Thymus (tissue), 11 donors: Measurements from ENCODE around the gene PPP1R14B. TPM values are rescaled to one million over a fixed set of nuclear protein-coding genes. Genes with fewer than 3 reads are reported as not detected.
A peak's percentile ranks its signal among the peaks of the same experiment; 100 is the strongest.

ENCODE experiments used
- DNase-seq, 9 donors: peaks; one replicate each; pipeline ENCODE4 v3.0.0-alpha.2; 2013; ENCODE audit warnings: low spot score in 9 of 9, low read depth in 6 of 9, missing footprints in 1 of 9
- H3K27ac ChIP-seq, 2 donors: one replicate each; pipeline ENCODE4 v1.5.1; 2013; ENCODE audit warnings: control low read depth in 1 of 2, low read depth in 1 of 2, low read length in 1 of 2, mild to moderate bottlenecking in 1 of 2, moderate library complexity in 1 of 2
- H3K27me3 ChIP-seq, 2 donors: one replicate each; pipeline ENCODE4 v1.5.1; 2013; ENCODE audit warnings: low read length in 1 of 2; ENCODE audit not compliant: control insufficient read depth in 2 of 2, insufficient read depth in 1 of 2
- H3K36me3 ChIP-seq, 2 donors: one replicate each; pipeline ENCODE4 v1.5.1; 2013; ENCODE audit warnings: low read length in 1 of 2, mild to moderate bottlenecking in 1 of 2, moderate library complexity in 1 of 2; ENCODE audit not compliant: control insufficient read depth in 2 of 2, insufficient read depth in 2 of 2
- H3K4me1 ChIP-seq, 2 donors: one replicate each; pipeline ENCODE4 v1.5.1; 2013; ENCODE audit warnings: low read length in 2 of 2; ENCODE audit not compliant: control insufficient read depth in 2 of 2, insufficient read depth in 2 of 2
- H3K4me3 ChIP-seq, 2 donors: one replicate each; pipeline ENCODE4 v1.5.1; 2013; ENCODE audit warnings: low read length in 2 of 2, control low read depth in 1 of 2, mild to moderate bottlenecking in 1 of 2
- H3K9me3 ChIP-seq, 2 donors: one replicate each; pipeline ENCODE4 v1.5.1; 2013; ENCODE audit warnings: low read length in 1 of 2, mild to moderate bottlenecking in 1 of 2; ENCODE audit not compliant: control insufficient read depth in 2 of 2, insufficient read depth in 1 of 2
- WGBS: extraction: QIAGEN DNeasy Blood & Tissue Kit; methylation state at CpG from one replicate; pipeline ENCODE4 v1.1.7; 2013; 5-methylcytosine and 5-hydroxymethylcytosine counted together
- polyA plus RNA-seq: library from polyadenylated mRNA; stranded (reverse); fragments of 200-250 nt; gene quantifications from one replicate; pipeline ENCODE4 v1.2.3, GENCODE V29; 2013
- total RNA-seq: library from RNA; stranded (reverse); fragments of 120-200 nt; gene quantifications from one replicate; pipeline ENCODE4 v1.2.4, GENCODE V29; 2013
- donor health status: healthy.

The PPP1R14B gene
- total and polyA plus RNA-seq, 2 donors = 105 to 106 TPM

DNA sequence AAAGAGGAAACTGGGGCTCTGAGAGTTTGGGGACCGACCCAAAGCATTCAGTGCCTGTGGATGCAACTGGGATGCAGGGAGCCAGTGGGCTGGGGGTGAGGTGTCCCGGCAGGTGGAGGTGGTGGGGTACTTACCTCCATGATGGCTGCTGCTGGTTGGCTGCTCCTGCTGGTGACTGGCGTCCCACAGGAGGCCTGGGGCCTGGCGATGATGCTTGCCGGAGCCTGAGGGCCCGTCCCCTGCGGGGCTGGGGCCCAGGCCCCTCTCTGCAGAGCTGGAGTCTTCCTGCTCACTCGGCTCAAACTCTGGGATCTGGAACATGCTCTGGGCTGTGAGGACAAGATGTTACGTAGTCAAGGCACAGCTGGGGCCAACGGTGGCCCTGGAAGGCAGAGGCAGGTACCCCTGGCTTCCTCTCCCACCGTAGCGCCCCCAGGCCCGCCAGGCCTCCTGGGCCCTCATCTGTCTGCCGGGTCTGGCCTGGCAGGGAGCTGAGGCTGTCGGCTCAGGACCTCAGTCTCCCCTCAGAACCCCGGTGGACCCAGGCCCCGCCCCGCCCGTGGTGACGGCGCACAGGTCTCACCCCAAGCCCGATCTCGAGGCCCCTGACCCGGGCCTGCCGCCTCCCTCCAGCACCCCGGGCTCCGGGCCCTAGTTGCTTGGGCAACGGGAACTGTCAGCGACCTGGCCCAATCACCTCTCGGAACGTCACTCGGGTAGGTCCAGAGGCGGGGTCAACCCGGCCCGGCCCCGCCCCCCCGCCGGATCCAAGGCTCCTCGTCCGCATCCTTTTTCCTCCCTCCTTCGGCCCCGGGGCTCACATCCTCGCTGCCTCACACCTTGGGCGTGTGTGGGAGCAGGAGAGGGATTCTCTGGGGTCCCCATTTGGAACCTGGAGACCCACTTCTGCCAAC, 37.6 kb upstream of the PPP1R14B start, which contains the start of gene BAD:
BAD (minus strand) TSS at position 618 of the 914 bp plus-strand sequence; CDS start at position 321, 297 bp downstream.
- Histone ChIP-seq H3K4me3 (peak within 1 kb of the TSS; percentile 69 to 73), H3K9me3 (peaks cover 0 to 7% of the 10 kb centered on the region in 2 donors), H3K27me3 (peaks cover 0 to 5% of the 10 kb centered on the region in 2 donors), H3K36me3 (peaks cover 16 to 21% of the 10 kb centered on the region in 2 donors), H3K4me1 (peaks cover 14 to 24% of the 10 kb centered on the region in 2 donors), H3K27ac (peak within 1 kb of the TSS; percentile 81 to 96)
- peak; percentile 78 to 95 (median 87) for DNase-seq
- WGBS = 6% methylated on average over 44 of the region's 44 CpGs

DNA sequence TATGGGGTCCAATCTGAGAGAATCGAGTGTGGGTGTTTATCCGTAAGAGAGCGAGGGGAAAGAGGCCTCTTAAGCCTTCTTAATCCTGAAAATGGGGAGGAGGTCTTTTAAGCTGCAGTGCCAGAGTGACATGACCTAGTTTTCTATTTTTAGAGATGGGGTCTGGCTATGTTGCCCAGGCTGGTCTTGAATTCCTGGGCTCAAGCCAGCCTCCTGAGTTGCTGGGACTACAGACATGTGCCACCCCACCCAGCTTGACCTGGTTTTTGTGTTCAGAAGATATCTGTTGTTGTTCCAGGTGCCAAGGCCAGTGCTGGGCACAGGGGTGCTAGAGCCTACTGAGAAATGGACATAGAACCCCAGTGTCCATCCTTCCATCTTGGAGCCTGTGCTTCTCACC, 36.3 kb upstream of the PPP1R14B start:
- Histone ChIP-seq H3K9me3 (peaks cover 0 to 7% of the 10 kb centered on the region in 2 donors), H3K36me3 (peaks cover 25 to 29% of the 10 kb centered on the region in 2 donors), H3K27me3 (no peaks in the 10 kb centered on the region), H3K4me3 (no peak overlapping the region), H3K27ac (no peak overlapping the region), H3K4me1 (peaks cover 14 to 24% of the 10 kb centered on the region in 2 donors)
- WGBS = 98% methylated on average over 3 of the region's 3 CpGs
- no peak for DNase-seq

DNA sequence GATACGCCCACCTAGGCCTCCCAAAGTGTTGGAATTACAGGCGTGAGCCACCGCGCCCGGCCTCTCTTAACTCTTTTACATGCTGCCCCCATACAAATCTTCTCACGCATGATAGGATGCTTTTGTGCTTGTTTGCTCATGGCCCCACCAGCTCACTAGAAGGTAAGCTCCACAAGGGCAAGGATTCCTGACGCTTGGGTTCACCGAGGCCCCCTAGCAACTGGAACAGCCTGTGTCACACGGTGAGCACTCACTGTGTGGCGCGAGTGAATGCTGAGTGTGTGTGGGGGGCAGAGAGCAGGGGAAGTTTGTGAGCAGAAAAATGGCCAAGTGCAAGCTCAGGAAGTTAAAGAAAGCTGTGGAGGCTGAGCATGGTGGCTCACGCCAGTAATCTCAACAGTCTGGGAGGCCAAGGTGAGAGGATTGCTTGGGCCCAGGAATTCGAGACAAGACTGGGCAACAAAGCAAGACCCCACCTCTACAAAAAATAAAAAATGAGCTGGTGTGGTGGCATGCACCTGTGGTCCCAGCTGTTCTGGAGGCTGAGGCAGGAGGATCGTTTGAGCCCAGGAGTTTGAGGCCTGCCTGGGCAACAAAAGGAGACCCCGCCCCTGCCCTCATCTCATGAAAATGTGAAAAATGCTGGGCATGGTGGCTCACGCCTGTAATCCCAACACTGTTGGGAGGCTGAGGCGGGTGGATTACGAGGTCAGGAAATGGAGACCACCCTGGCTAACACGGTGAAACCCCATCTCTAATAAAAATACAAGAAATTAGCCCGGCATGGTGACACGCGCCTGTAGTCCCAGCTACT, 35.4 kb upstream of the PPP1R14B start:
- 98% methylated on average over 22 of the region's 22 CpGs for WGBS
- Histone ChIP-seq H3K4me3 (no peak overlapping the region), H3K4me1 (peaks cover 14 to 24% of the 10 kb centered on the region in 2 donors), H3K9me3 (peaks cover 0 to 7% of the 10 kb centered on the region in 2 donors), H3K27ac (no peak overlapping the region), H3K27me3 (no peaks in the 10 kb centered on the region), H3K36me3 (peaks cover 27 to 34% of the 10 kb centered on the region in 2 donors)
- no peak for DNase-seq

DNA sequence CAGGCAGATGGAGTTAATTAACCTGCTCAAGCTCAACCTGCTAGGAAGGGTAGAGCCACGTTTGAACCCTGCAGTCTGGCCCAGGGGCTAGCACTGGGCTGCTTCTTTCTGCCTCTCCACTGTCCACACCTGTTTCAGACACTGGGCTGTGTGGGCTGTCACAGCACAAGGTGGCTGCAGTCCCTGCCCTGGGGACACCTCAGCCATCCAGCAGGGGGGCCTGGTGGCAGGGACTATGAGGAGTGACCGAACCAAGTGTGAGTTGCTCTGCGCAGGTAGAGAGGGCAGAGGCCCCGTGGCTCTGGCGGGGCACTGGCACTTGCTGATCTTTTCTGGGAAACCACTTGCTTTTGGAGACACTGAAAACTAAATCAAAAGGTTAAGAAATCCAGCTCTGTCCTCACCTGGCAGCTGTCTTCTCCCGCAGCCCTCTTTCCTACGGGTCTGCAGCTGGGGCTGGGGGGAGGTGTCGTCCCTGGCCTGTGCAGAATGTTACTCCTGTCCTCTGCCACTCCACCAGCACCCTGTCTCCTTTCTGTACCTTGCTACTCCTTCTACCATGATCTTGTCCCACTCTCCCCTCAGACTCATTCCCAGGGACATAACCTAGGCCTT, 31.9 kb upstream of the PPP1R14B start:
- H3K4me1 ChIP-seq = peaks cover 2 to 6% of the 10 kb centered on the region in 2 donors
- H3K36me3 ChIP-seq = peaks cover 40 to 44% of the 10 kb centered on the region in 2 donors
- no peaks in the 10 kb centered on the region for H3K27me3 ChIP-seq
- peaks cover 0 to 1% of the 10 kb centered on the region in 2 donors for H3K9me3 ChIP-seq
- no peak overlapping the region for H3K4me3 ChIP-seq
- 95% methylated on average over 8 of the region's 8 CpGs for WGBS
- no peak for DNase-seq
- no peak overlapping the region for H3K27ac ChIP-seq

DNA sequence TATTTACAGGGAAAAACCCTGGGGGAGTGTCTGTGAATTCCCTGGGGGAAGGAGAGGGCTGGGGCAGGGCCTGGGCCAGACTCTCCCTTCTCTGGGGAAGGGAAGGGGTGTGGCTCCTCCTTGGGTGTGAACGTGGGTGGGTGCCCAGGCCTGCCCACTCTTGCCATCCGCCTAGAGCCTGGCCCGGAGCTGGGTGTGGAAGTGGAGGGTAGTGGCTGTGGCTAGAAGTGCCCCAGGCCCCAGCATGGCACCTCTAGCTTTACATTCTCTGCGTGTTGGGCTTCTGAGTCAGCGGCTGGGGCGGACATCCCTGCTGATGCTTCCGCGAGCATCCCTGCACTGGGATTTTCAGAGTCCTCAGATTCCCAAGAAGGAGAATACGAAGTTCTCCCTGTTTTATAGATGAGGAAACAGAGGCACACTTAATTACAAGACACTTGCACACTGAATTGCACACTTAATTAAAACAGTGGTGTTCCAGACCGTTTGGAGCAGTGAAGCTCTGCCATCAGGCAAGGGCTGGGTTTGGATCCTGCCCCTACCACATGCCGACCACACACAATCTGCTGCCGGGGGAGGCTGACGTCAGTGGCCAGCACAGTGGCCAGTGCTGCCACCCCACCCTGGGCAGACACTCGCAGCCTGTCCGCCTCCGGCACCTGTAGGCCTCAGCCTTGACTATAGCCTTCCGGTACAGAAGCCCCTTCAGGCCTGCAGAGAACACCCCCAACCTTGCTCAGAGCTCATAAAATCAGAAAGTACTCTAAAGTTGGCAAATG, 30.1 kb upstream of the PPP1R14B start:
- H3K9me3 ChIP-seq = no peaks in the 10 kb centered on the region
- peaks cover 0 to 4% of the 10 kb centered on the region in 2 donors for H3K4me1 ChIP-seq
- 96% methylated on average over 17 of the region's 17 CpGs for WGBS
- H3K4me3 ChIP-seq = no peak overlapping the region
- H3K36me3 ChIP-seq = peaks cover 30 to 34% of the 10 kb centered on the region in 2 donors
- DNase-seq = no peak
- H3K27ac ChIP-seq = no peak overlapping the region
- H3K27me3 ChIP-seq = no peaks in the 10 kb centered on the region

DNA sequence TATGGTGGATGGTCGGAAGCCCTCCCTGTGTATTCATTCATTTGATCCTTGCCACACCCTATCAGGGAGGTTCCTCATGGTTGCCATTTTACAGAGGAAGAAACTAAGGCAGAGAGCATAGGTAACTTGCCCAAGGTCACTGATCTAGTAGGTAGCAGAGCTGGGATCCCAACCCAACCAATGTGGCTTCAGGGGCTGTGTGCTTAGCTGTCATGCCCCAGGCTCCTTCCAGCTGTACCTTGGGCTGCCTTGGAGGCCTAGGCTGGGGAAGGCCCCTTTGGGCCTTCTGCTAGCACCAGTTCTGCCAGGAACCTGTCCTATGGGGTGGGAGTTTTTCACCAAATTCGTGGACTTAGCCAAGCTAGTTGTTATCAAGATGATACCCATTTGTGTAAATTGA, 29.1 kb upstream of the PPP1R14B start:
- Histone ChIP-seq H3K4me3 (no peak overlapping the region), H3K9me3 (no peaks in the 10 kb centered on the region), H3K27ac (no peak overlapping the region), H3K4me1 (peaks cover 0 to 8% of the 10 kb centered on the region in 2 donors), H3K27me3 (no peaks in the 10 kb centered on the region), H3K36me3 (peaks cover 22 to 28% of the 10 kb centered on the region in 2 donors)
- WGBS = 98% methylated on average over 2 of the region's 2 CpGs
- DNase-seq = no peak

DNA sequence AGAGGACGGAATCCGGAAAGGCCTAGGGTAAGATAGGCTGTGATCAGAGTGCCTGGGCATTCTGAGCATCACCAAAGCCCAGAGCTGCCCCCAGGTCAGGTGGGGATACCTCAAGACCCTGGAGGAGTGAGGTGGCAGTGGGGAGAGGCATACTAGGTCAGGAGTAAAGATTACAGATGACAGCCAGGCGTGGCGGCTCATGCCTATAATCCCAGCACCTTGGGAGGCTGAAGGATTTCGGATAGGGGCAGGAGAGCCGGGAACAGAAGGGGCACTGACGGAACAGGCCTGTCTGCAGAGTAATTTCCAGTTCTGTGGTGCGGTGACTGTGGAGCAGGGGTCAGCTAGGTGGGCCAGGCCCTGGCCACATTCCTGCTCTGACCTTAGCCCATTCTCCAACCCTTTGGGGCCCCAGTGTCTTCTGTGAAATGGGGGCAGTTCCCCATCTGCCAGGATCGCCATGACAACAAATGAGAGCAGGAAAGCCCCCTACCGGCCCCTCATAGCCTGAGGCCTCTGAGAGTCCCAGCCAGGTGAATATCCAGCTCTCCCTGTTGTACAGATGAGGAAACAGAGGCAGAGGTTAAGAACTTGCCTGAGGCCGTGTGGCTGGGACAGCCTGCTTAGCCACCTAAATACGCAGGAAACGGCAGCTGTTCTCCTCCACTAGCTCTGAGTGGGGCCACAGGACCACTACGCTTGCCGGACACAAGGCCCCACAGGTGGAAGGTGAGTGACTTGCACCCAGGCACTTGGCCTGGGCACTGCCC, 28.5 kb upstream of the PPP1R14B start:
- no peak overlapping the region for H3K27ac ChIP-seq

More for the DNA sequence above, 28.5 kb upstream of the PPP1R14B start:
- 98% methylated on average over 15 of the region's 15 CpGs for WGBS
- Histone ChIP-seq H3K4me1 (peaks cover 0 to 14% of the 10 kb centered on the region in 2 donors), H3K4me3 (no peak overlapping the region), H3K36me3 (peaks cover 22 to 28% of the 10 kb centered on the region in 2 donors), H3K9me3 (peaks cover 0 to 3% of the 10 kb centered on the region in 2 donors), H3K27me3 (no peaks in the 10 kb centered on the region)
- DNase-seq = no peak
